HG03175 (cell line): ENCODE data around the gene CADM1.
A peak's percentile ranks its signal among the peaks of the same experiment; 100 is the strongest.
"Not testable (repeated sequence)": the region's sequence is repeated elsewhere in the genome, so short reads cannot be mapped to it uniquely, and the experiment has no call there.

Experiments used
- ATAC-seq: cut with Tn5 transposase; IDR thresholded peaks from one replicate; pipeline ENCODE4 v1.9.1; 2021; ENCODE audit warnings: mild to moderate bottlenecking, moderate library complexity; ENCODE audit not compliant: unreplicated experiment

Gene CADM1

DNA sequence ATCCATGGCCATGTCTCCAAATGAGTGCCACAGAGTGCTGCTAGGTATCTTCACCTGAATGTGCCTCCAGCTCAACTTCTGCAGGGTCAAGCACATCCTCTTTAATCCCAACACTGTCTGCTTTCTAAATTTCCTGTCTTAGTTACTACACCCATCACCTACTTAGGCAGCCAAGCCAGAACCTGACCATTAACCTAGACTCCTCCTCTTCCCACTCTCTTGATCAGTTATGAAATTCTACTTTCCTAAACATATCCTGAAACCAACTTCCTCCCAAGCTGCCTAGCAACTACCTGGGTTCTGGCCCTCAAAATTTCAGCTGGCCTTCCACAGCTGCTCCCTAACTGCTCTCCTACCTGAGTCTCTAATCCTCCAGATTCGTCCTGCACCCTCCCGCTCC is 22.7 kb downstream of the CADM1 start:
- no peak for ATAC-seq

DNA sequence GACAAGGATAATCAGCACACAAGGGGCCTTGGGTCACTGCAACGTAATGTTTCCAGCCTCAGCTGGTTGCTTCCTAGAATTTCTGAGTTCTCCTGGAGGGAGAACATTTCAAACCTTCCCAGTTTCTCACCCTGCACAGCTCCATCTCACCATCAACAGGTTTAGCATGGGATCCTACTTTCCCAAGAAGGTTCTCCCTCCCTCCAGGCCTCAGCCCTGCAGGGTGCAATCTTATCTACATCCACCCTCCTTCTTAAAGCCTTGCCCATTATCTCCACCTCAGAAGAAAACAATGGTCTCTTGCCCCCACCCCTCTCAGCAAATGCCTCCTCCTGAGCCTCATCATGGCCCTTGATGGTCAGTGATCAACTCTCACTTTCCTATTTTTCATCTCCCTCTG is 23.6 kb downstream of the CADM1 start:
- ATAC-seq, result no peak

GRCh38 chr11:115477410-115477809 is 26.8 kb downstream of the CADM1 start:
- ATAC-seq, result no peak

DNA sequence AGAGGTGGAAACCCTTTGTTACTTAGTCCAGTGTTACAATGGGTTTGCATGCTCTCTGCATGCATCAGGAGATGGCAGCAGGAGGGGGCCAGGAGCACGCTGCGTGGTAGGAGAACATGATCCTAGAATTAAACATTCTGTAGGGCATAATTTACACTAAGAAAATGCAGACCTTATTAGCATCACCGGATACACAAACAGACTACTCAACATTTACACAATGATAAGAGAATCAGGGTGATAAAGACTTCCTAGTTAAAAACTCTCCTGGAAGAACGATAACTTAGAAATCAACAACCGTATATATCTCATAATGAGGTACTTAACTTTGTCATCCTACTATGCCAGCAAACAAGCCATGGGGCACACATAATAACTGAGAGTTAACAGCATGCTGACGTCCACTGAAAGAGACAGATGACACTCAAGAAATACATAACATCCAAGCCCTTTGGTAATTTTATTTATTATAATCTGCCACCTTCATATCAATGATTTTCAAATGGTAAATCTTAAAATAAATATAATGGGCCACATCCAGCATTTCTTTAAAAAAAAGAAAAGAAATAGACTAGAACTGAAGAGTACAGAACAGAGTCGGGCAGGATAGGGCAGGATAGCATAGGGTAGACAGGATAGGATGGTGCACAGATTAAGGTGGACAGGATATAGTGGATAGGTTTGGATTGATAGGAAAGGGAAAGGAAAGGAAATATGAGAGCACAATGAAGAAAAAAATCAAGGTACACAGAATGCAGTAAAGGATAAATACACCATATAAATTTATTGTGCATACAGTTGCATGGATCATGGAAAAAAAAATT is 27.5 kb downstream of the CADM1 start:
- ATAC-seq, result no peak

DNA sequence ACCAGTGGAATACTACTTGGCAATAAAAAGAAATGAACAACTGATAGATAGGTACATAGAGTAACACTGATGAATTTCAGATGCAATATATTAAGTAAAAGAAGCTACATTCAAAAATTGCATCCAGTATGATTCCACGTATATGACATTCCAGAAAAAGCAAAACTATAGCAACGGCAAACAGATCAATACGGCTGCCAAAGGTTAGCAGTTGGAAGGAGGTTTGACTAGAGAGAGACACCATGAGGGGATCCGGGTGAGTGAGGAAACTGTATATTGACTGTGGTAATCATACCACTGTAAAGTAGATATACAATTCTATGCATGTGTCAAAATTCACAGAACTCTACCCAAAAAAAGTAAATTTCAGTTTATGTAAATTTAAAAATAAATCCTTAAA is 28.7 kb downstream of the CADM1 start:
- no peak for ATAC-seq

DNA sequence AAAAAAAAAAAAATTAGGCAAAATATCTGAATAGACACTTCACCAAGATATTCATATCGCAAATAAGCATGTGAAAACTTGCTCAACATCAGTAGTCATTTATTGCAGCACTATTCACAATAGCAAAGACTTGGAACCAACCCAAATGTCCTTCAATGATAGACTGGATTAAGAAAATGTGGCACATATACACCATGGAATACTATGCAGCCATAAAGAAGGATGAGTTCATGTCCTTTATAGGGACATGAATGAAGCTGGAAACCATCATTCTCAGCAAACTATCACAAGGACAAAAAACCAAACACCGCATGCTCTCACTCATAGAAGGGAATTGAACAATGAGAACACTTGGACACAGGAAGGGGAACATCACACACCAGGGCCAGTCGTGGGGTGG is 29.9 kb downstream of the CADM1 start:
- not testable (repeated sequence) for ATAC-seq

DNA sequence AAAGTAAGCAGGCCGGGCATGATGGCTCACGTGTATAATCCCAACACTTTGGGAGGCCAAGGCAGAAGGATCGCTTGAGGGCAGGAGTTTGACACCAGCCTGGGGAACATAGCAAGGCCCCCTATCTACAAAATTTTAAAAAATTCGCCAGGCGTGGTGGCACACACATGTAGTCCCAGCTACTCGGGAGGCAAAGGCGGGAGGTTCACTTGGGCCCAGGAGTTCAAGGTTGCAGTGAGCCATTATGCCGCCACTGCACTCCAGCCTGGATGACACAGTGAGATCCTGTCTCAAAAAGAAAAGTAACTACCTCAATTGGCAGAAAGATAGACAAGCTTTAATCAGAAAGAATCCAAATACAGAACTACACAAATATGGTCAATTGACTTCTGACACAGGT is 31.0 kb downstream of the CADM1 start:
- ATAC-seq, result no peak

DNA sequence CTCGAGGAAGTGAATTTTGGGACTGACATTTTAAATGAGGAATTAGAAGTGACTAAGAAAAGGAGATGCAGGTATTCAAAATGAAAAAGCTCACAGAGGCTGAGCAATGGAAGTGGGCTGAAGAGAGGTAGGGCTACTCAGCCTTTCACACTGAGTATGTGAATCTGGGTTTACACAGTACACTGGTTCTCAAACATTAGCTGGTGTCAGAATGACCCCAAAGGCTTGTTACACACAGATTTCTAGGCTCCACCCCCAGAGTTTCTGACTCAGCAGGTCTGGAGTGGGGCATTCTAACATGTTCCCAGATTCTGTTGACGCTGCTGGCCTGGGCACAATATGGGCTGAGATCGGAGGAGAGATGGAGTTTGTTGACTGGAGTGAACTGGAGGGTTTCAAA is 32.8 kb downstream of the CADM1 start:
- no peak for ATAC-seq

GRCh38 chr11:115470928-115471327 is 33.3 kb downstream of the CADM1 start:
- no peak for ATAC-seq

DNA sequence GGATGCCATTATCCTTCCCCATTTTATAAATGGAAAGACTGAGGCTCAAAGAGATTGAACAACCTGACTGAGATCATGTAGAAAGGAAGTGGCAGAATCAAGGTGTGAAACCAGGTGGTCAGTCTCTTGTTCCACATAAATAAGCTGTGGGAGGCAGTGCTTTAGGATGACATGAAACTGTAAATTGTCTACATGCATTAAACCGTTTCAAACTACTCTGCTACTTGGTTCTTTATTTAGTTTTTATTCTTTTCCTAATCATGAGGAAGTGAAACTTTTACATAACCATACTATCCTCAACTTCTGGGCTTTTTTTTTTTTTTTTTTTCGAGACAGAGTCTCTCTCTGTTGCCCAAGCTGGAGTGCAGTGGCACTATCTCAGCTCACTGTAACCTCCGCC is 34.9 kb downstream of the CADM1 start:
- peak; percentile 81 for ATAC-seq

GRCh38 chr11:115466122-115466521 is 38.1 kb downstream of the CADM1 start:
- no peak for ATAC-seq

GRCh38 chr11:115464269-115464668 is 39.9 kb downstream of the CADM1 start:
- no peak for ATAC-seq

- ATAC-seq, result no peak
Observed at GRCh38 chr11:115463606-115464005, 40.6 kb downstream of the CADM1 start.

GRCh38 chr11:115462757-115463156 is 41.5 kb downstream of the CADM1 start:
- ATAC-seq, result no peak

- ATAC-seq, result no peak
Observed at GRCh38 chr11:115462004-115462541, 42.1 kb downstream of the CADM1 start.

DNA sequence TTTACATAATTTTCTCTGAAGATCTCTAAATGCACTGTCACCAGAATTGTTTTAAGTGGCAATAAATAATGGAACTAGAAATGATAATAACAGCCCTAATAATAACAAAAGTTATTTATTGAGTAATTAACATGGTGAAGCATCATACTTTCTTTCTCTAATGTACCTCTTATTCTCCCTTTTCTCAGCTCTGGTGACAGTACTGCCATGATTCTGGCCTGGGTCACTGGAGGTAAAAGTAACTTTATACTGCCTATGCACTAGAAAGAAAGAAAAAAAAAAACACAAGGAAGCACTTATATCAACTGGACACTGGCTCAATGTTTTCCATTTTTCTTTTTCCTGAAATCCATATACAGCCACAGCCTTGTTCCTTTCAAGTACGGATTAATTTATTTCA is 43.7 kb downstream of the CADM1 start:
- ATAC-seq, result no peak

- no peak for ATAC-seq
Observed at GRCh38 chr11:115459563-115459962, 44.7 kb downstream of the CADM1 start.

- no peak for ATAC-seq
Observed at GRCh38 chr11:115458877-115459276, 45.3 kb downstream of the CADM1 start.

DNA sequence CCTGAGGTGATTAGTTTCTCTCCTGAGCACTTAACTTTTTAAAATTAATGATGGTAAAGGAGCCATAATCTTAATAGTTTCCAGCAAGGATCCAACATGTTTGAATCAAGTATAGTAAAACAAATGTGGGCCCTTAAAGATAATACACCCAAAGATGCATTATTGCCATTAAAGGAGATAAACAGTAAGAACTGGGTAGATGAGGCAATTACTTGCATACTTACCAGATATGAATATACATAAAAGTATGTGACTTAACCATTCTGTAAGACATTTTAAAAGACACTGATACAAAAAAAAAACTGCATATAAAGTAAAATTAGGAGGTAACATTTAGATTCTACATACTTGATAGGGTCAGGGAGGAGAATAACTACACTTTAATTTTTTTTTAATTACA is 48.2 kb downstream of the CADM1 start:
- ATAC-seq, result no peak

DNA sequence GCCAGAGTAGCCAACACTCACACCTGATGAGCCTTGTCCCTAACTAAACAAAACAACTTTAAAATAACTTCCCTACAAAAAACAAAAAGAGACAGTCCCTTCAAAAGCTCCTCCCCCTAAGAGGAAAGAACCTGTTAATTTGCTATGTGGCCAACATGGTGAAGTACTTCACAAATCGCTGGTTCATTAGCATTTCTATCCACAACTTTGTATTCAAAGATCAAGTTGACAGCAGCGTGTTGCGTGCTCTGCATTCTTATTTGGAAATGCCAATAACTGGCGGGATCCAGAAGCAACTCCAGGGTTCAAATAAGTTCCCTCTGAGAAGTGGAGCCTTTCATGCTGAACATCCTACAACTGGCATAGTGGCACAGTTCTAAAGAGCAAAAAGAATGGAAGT is 48.6 kb downstream of the CADM1 start:
- ATAC-seq, result no peak

GRCh38 chr11:115454525-115454924 is 49.7 kb downstream of the CADM1 start:
- no peak for ATAC-seq

DNA sequence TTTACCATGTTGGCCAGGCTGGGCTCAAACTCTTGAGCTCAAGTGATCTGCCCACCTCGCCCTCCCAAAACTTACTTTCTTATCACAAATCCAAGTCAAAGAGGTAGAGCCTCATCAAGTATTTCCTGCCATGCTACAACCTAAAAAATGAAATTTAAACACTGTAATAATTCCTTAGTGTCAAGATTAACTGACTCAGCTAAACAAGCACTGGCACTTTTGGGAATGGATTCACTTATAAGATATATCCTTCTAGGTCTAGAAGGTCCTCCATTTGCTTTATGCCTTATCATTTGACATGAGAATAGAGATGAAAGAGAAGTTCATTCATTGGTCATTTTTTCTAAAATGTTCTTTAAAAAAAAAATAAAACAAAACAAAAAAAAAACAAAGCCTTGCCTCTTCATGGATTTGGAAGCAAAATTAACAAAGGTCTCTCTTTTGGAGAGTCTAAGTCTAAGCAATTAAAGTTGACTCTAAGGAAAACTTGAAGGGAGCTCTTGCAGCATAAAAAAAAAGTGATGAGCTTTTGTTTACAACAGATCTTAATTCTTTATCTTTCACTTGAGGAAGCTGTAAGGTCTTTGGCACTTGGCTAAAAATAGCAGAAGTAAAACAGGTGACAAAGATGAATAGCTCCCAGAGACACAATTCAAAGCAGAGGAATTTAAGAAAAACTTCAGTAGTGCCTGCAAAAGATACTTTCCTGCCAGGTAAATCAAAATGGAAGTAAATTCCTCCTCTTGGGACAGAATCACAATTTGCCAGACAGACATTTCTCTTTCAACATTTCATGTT is 50.3 kb downstream of the CADM1 start:
- no peak for ATAC-seq
